ENCODE data around the gene ACLY.
"Not testable (repeated sequence)": the region's sequence is repeated elsewhere in the genome, so short reads cannot be mapped to it uniquely, and the experiment has no call there.

Gene ACLY

GRCh38 chr17:41869426-41869825, 49.3 kb downstream of the ACLY start:
- DNase-seq, result no peak

- DNase-seq, result no peak
Measured at GRCh38 chr17:41868568-41868967, 50.2 kb downstream of the ACLY start.

GRCh38 chr17:41865596-41865893, 53.2 kb downstream of the ACLY start:
- DNase-seq, result no peak

GRCh38 chr17:41864836-41865595, 53.7 kb downstream of the ACLY start, which contains the start of gene KLHL11:
TSS of gene KLHL11 (minus strand) at chr17:41865423. CDS start at chr17:41865370, 53 bp downstream.
- peak; percentile 98 for DNase-seq

- DNase-seq, result no peak
Measured at GRCh38 chr17:41864498-41864835, 54.3 kb downstream of the ACLY start.

GRCh38 chr17:41863074-41863848, 55.5 kb downstream of the ACLY start:
- DNase-seq, result no peak

- no peak for DNase-seq
Measured at GRCh38 chr17:41860254-41860931, 58.4 kb downstream of the ACLY start.

- DNase-seq, result not testable (repeated sequence)
Measured at GRCh38 chr17:41851382-41851781, 67.4 kb downstream of the ACLY start.

- DNase-seq, result no peak
Measured at GRCh38 chr17:41849251-41849990, 69.3 kb downstream of the ACLY start.

GRCh38 chr17:41848788-41849187, 70.0 kb downstream of the ACLY start:
- DNase-seq, result no peak

- DNase-seq, result no peak
Measured at GRCh38 chr17:41844971-41845370, 73.8 kb downstream of the ACLY start.

- DNase-seq, result not testable (repeated sequence)
Measured at GRCh38 chr17:41840781-41841180, 78.0 kb downstream of the ACLY start.

GRCh38 chr17:41839448-41839847, 79.3 kb downstream of the ACLY start:
- not testable (repeated sequence) for DNase-seq

- no peak for DNase-seq
Measured at GRCh38 chr17:41837761-41838538, 80.8 kb downstream of the ACLY start, which contains the start of gene KLHL10. TSS of gene KLHL10 (plus strand) at chr17:41837825. CDS start at chr17:41837933, 108 bp downstream.

- DNase-seq, result no peak
Measured at GRCh38 chr17:41836550-41837196, 82.1 kb downstream of the ACLY start.

- peak; percentile 88 for DNase-seq
Measured at GRCh38 chr17:41835800-41836549, 82.8 kb downstream of the ACLY start, which contains the start of gene NT5C3B. TSS of gene NT5C3B (minus strand) at chr17:41836232. CDS start at chr17:41836193, 39 bp downstream.

GRCh38 chr17:41835214-41835799, 83.4 kb downstream of the ACLY start:
- no peak for DNase-seq

- DNase-seq, result not testable (repeated sequence)
Measured at GRCh38 chr17:41829961-41830360, 88.8 kb downstream of the ACLY start.

GRCh38 chr17:41825175-41825845, 93.4 kb downstream of the ACLY start:
- no peak for DNase-seq

- no peak for DNase-seq
Measured at GRCh38 chr17:41824086-41824485, 94.7 kb downstream of the ACLY start.
